NCI-H524 treated with DMSO at 0.1 percent for 48 hours (cell line): ENCODE data around the gene LAMB1.
"Not testable (repeated sequence)": the region's sequence is repeated elsewhere in the genome, so short reads cannot be mapped to it uniquely, and the experiment has no call there.

Source experiments
- DNase-seq: peaks from one replicate; lab custom pipeline; 2025; lab: John Stamatoyannopoulos, UW

Gene LAMB1

GRCh38 chr7:107917763-107918651 is 85.0 kb downstream of the LAMB1 start:
- DNase-seq: no peak

- DNase-seq: no peak
Measured at GRCh38 chr7:107915541-107915940, 87.4 kb downstream of the LAMB1 start.

GRCh38 chr7:107914831-107915230 is 88.1 kb downstream of the LAMB1 start:
- no peak for DNase-seq

- DNase-seq: no peak
Measured at GRCh38 chr7:107913851-107914250, 89.1 kb downstream of the LAMB1 start.

GRCh38 chr7:107911981-107912380 is 91.0 kb downstream of the LAMB1 start:
- no peak for DNase-seq

- DNase-seq: no peak
Measured at GRCh38 chr7:107909445-107909844, 93.5 kb downstream of the LAMB1 start.

- DNase-seq: no peak
Measured at GRCh38 chr7:107907790-107908189, 95.2 kb downstream of the LAMB1 start.

GRCh38 chr7:107902381-107902780 is 100.6 kb downstream of the LAMB1 start:
- DNase-seq: no peak

- DNase-seq: no peak
Measured at GRCh38 chr7:107900496-107901015, 102.4 kb downstream of the LAMB1 start.

GRCh38 chr7:107898997-107899594 is 103.9 kb downstream of the LAMB1 start:
- no peak for DNase-seq

- not testable (repeated sequence) for DNase-seq
Measured at GRCh38 chr7:107892367-107892741, 110.6 kb downstream of the LAMB1 start.

- no peak for DNase-seq
Measured at GRCh38 chr7:107891636-107892366, 111.2 kb downstream of the LAMB1 start.

GRCh38 chr7:107890962-107891635 is 111.9 kb downstream of the LAMB1 start, which contains the start of gene DLD:
TSS of gene DLD (plus strand) at chr7:107891183. CDS start at chr7:107891251, 68 bp downstream.
- peak; percentile 68 for DNase-seq

GRCh38 chr7:107890493-107890961 is 112.4 kb downstream of the LAMB1 start:
- DNase-seq: peak; percentile 61

- DNase-seq: no peak
Measured at GRCh38 chr7:107889992-107890391, 113.0 kb downstream of the LAMB1 start.

- DNase-seq: not testable (repeated sequence)
Measured at GRCh38 chr7:107887827-107888226, 115.1 kb downstream of the LAMB1 start.

- no peak for DNase-seq
Measured at GRCh38 chr7:107884066-107884818, 118.7 kb downstream of the LAMB1 start.

GRCh38 chr7:107882766-107883165 is 120.2 kb downstream of the LAMB1 start:
- DNase-seq: peak; percentile 72

GRCh38 chr7:107879400-107880035 is 123.4 kb downstream of the LAMB1 start:
- DNase-seq: peak; percentile 24

GRCh38 chr7:107878636-107879035 is 124.3 kb downstream of the LAMB1 start:
- DNase-seq: no peak
